Measurements from ENCODE around the gene AFMID.

- TF ChIP-seq POLR2A (IDR thresholded peaks at IDR 0.05) (no peak), CTCF (IDR thresholded peaks at IDR 0.05) (no peak)
Measured at GRCh38 chr17:78146471-78146869, 40.7 kb upstream of the AFMID start.

Data from body of pancreas (tissue), 4 donors.